ENCODE data around the gene EFR3B. TPM values are rescaled to one million over a fixed set of nuclear protein-coding genes. Genes with fewer than 3 reads are reported as not detected.

Gene EFR3B
- total RNA-seq, 2 experiments from 2014 or later: 0.23 to 0.61 TPM

GRCh38 chr2:25023333-25023732 lies 18.5 kb upstream of the EFR3B start:
- no peaks in the 10 kb centered on the region for H3K36me3 Mint-ChIP-seq
- H3K9me3 Mint-ChIP-seq (ENCODE audit: low read depth): no peaks in the 10 kb centered on the region
- no peak overlapping the region for H3K4me3 Mint-ChIP-seq
- DNase-seq: no peak
- H3K27me3 Mint-ChIP-seq: peaks cover 12% of the 10 kb centered on the region
- CTCF ChIA-PET: no interaction called here
- ATAC-seq: no peak
- no peak overlapping the region for H3K27ac Mint-ChIP-seq
- H3K4me1 Mint-ChIP-seq: no peaks in the 10 kb centered on the region

- H3K36me3 Mint-ChIP-seq: no peaks in the 10 kb centered on the region
- H3K9me3 Mint-ChIP-seq (ENCODE audit: low read depth): no peaks in the 10 kb centered on the region
- H3K27ac Mint-ChIP-seq: no peak overlapping the region
- H3K4me3 Mint-ChIP-seq: no peak overlapping the region
- CTCF ChIA-PET: no interaction called here
- H3K4me1 Mint-ChIP-seq: no peaks in the 10 kb centered on the region
- DNase-seq: no peak
- peaks cover 12% of the 10 kb centered on the region for H3K27me3 Mint-ChIP-seq
- ATAC-seq: no peak
Observed at GRCh38 chr2:25025229-25026007, 16.5 kb upstream of the EFR3B start.

GRCh38 chr2:25026008-25026530 lies 15.8 kb upstream of the EFR3B start:
- H3K4me3 Mint-ChIP-seq: no peak overlapping the region
- H3K36me3 Mint-ChIP-seq: no peaks in the 10 kb centered on the region
- H3K27ac Mint-ChIP-seq: no peak overlapping the region
- H3K4me1 Mint-ChIP-seq: peaks cover 1% of the 10 kb centered on the region
- H3K9me3 Mint-ChIP-seq (ENCODE audit: low read depth): no peaks in the 10 kb centered on the region
- DNase-seq (no peak), ATAC-seq (no peak)
- CTCF ChIA-PET: interaction anchor here (1.2 kb wide), 1 partner anchor 170 kb away, joined by 4 read pairs; no protein-coding TSS in a partner anchor
- peaks cover 12% of the 10 kb centered on the region for H3K27me3 Mint-ChIP-seq

GRCh38 chr2:25029183-25029554 lies 12.7 kb upstream of the EFR3B start:
- DNase-seq (no peak), ATAC-seq (no peak)
- Mint-ChIP-seq H3K9me3 (ENCODE audit: low read depth) (no peaks in the 10 kb centered on the region), H3K4me3 (no peak overlapping the region), H3K4me1 (peaks cover 1% of the 10 kb centered on the region), H3K36me3 (no peaks in the 10 kb centered on the region), H3K27ac (no peak overlapping the region), H3K27me3 (peaks cover 4% of the 10 kb centered on the region)
- CTCF ChIA-PET: no interaction called here

GRCh38 chr2:25030702-25031101 lies 11.2 kb upstream of the EFR3B start:
- Mint-ChIP-seq H3K4me1 (peaks cover 1% of the 10 kb centered on the region), H3K27me3 (peaks cover 6% of the 10 kb centered on the region), H3K4me3 (no peak overlapping the region), H3K27ac (no peak overlapping the region), H3K9me3 (ENCODE audit: low read depth) (no peaks in the 10 kb centered on the region), H3K36me3 (no peaks in the 10 kb centered on the region)
- ATAC-seq (no peak), DNase-seq (no peak)
- CTCF ChIA-PET: interaction anchor here (1.5 kb wide), 1 partner anchor 56 kb away, joined by 3 read pairs; no protein-coding TSS in a partner anchor

GRCh38 chr2:25032094-25032493 lies 9.8 kb upstream of the EFR3B start:
- DNase-seq: no peak
- Mint-ChIP-seq H3K27ac (no peak overlapping the region), H3K4me1 (peaks cover 1% of the 10 kb centered on the region), H3K4me3 (no peak overlapping the region), H3K36me3 (no peaks in the 10 kb centered on the region), H3K9me3 (ENCODE audit: low read depth) (no peaks in the 10 kb centered on the region), H3K27me3 (peaks cover 6% of the 10 kb centered on the region)
- no peak for ATAC-seq
- CTCF ChIA-PET: no interaction called here

- no peaks in the 10 kb centered on the region for H3K36me3 Mint-ChIP-seq
- peaks cover 4% of the 10 kb centered on the region for H3K4me1 Mint-ChIP-seq
- ATAC-seq (no peak), DNase-seq (no peak)
- H3K4me3 Mint-ChIP-seq: no peak overlapping the region
- CTCF ChIA-PET: interaction anchor here (1.3 kb wide), 1 partner anchor 11 kb away, joined by 4 read pairs; no protein-coding TSS in a partner anchor
- H3K27ac Mint-ChIP-seq: no peak overlapping the region
- H3K27me3 Mint-ChIP-seq: peaks cover 6% of the 10 kb centered on the region
- no peaks in the 10 kb centered on the region for H3K9me3 Mint-ChIP-seq (ENCODE audit: low read depth)
Observed at GRCh38 chr2:25032901-25033300, 9.0 kb upstream of the EFR3B start.

- CTCF ChIA-PET: interaction anchor here (1.3 kb wide), 1 partner anchor 10 kb away, joined by 4 read pairs; no protein-coding TSS in a partner anchor
Observed at GRCh38 chr2:25034081-25034480, 7.8 kb upstream of the EFR3B start.

GRCh38 chr2:25035537-25036220 lies 6.2 kb upstream of the EFR3B start:
- Mint-ChIP-seq H3K4me1 (peaks cover 5% of the 10 kb centered on the region), H3K9me3 (ENCODE audit: low read depth) (no peaks in the 10 kb centered on the region), H3K27me3 (peaks cover 14% of the 10 kb centered on the region), H3K27ac (no peak overlapping the region), H3K4me3 (no peak overlapping the region), H3K36me3 (no peaks in the 10 kb centered on the region)
- DNase-seq (no peak), ATAC-seq (no peak)
- CTCF ChIA-PET: no interaction called here

More at GRCh38 chr2:25034081-25034480, 7.8 kb upstream of the EFR3B start:
- ATAC-seq (no peak), DNase-seq (no peak)
- Mint-ChIP-seq H3K27me3 (peaks cover 6% of the 10 kb centered on the region), H3K9me3 (ENCODE audit: low read depth) (no peaks in the 10 kb centered on the region), H3K36me3 (no peaks in the 10 kb centered on the region), H3K27ac (no peak overlapping the region), H3K4me3 (no peak overlapping the region), H3K4me1 (peaks cover 4% of the 10 kb centered on the region)

GRCh38 chr2:25036221-25036559 lies 5.7 kb upstream of the EFR3B start:
- Mint-ChIP-seq H3K36me3 (no peaks in the 10 kb centered on the region), H3K4me1 (peaks cover 5% of the 10 kb centered on the region), H3K9me3 (ENCODE audit: low read depth) (no peaks in the 10 kb centered on the region), H3K27ac (no peak overlapping the region), H3K27me3 (peaks cover 17% of the 10 kb centered on the region), H3K4me3 (no peak overlapping the region)
- DNase-seq (no peak), ATAC-seq (no peak)
- CTCF ChIA-PET: no interaction called here

GRCh38 chr2:25039126-25039525 lies 2.8 kb upstream of the EFR3B start:
- Mint-ChIP-seq H3K4me3 (no peak overlapping the region), H3K4me1 (peaks cover 19% of the 10 kb centered on the region), H3K27ac (no peak overlapping the region), H3K9me3 (ENCODE audit: low read depth) (no peaks in the 10 kb centered on the region), H3K27me3 (peaks cover 34% of the 10 kb centered on the region), H3K36me3 (no peaks in the 10 kb centered on the region)
- CTCF ChIA-PET: interaction anchor here (0.6 to 0.7 kb wide), 2 partner anchors 690 to 1043 kb away, joined by 3 to 6 read pairs; no protein-coding TSS in a partner anchor
- ATAC-seq (no peak), DNase-seq (no peak)

GRCh38 chr2:25041307-25041927 lies 459 bp upstream of the EFR3B start:
- Mint-ChIP-seq H3K36me3 (no peaks in the 10 kb centered on the region), H3K4me3 (peak overlapping the region; percentile 40), H3K27me3 (peaks cover 46% of the 10 kb centered on the region), H3K27ac (no peak overlapping the region), H3K4me1 (peaks cover 26% of the 10 kb centered on the region), H3K9me3 (ENCODE audit: low read depth) (no peaks in the 10 kb centered on the region)
- no peak for ATAC-seq
- DNase-seq: peak; percentile 51
- CTCF ChIA-PET: interaction anchor here (1.4 kb wide), 1 partner anchor 66 kb away, joined by 7 read pairs; no protein-coding TSS in a partner anchor
